Stromal cell of bone marrow (primary cell): ENCODE results near the gene RPUSD2.

ENCODE experiments used
- DNase-seq: peaks from one replicate; pipeline ENCODE4 v3.0.0-alpha.2; 2012; ENCODE audit warnings: low read depth

Gene RPUSD2

GRCh38 chr15:40569129-40569953, at the start of gene RPUSD2:
RPUSD2 (plus strand) TSS chr15:40569299; CDS start chr15:40569338, 39 bp downstream.
- peak; percentile 89 for DNase-seq

- DNase-seq, result no peak
Measured at GRCh38 chr15:40523611-40524010, 45.5 kb upstream of the RPUSD2 start.

- no peak for DNase-seq
Measured at GRCh38 chr15:40525855-40526254, 43.2 kb upstream of the RPUSD2 start.

GRCh38 chr15:40528801-40529200, 40.3 kb upstream of the RPUSD2 start:
- DNase-seq, result no peak

GRCh38 chr15:40533763-40534364, 35.2 kb upstream of the RPUSD2 start:
- DNase-seq, result no peak

GRCh38 chr15:40534371-40534770, 34.7 kb upstream of the RPUSD2 start:
- no peak for DNase-seq

- DNase-seq, result peak; percentile 5
Measured at GRCh38 chr15:40536501-40536900, 32.6 kb upstream of the RPUSD2 start.

- no peak for DNase-seq
Measured at GRCh38 chr15:40538976-40539375, 30.1 kb upstream of the RPUSD2 start.

- DNase-seq, result no peak
Measured at GRCh38 chr15:40543082-40543481, 26.0 kb upstream of the RPUSD2 start.

GRCh38 chr15:40543631-40544294, 25.3 kb upstream of the RPUSD2 start:
- no peak for DNase-seq

- no peak for DNase-seq
Measured at GRCh38 chr15:40545457-40545856, 23.6 kb upstream of the RPUSD2 start.

- DNase-seq, result no peak
Measured at GRCh38 chr15:40548610-40549009, 20.5 kb upstream of the RPUSD2 start.

- DNase-seq, result no peak
Measured at GRCh38 chr15:40549894-40550293, 19.2 kb upstream of the RPUSD2 start.

GRCh38 chr15:40550341-40551037, 18.6 kb upstream of the RPUSD2 start:
- DNase-seq, result no peak

- DNase-seq, result no peak
Measured at GRCh38 chr15:40554161-40554525, 15.0 kb upstream of the RPUSD2 start.

- DNase-seq, result no peak
Measured at GRCh38 chr15:40555876-40556275, 13.2 kb upstream of the RPUSD2 start.

- no peak for DNase-seq
Measured at GRCh38 chr15:40558952-40559742, 10.0 kb upstream of the RPUSD2 start.

GRCh38 chr15:40562691-40563090, 6.4 kb upstream of the RPUSD2 start:
- no peak for DNase-seq

- no peak for DNase-seq
Measured at GRCh38 chr15:40563426-40563825, 5.7 kb upstream of the RPUSD2 start.

GRCh38 chr15:40564591-40565332, 4.3 kb upstream of the RPUSD2 start, which contains the start of gene CCDC32:
CCDC32 (minus strand) TSS chr15:40565042; CDS start chr15:40563015, 2,027 bp downstream.
- peak; percentile 99 for DNase-seq
